DOHH2 (cell line): ENCODE results near the gene SV2C.

Experiments
- CTCF ChIP-seq: fragments of 200-600 bp; sonication (generic); IDR thresholded peaks from one replicate; pipeline ENCODE4 v1.5.1; 2014; ENCODE audit warnings: antibody characterized with exemption, mild to moderate bottlenecking, low read depth, low read length; ENCODE audit not compliant: poor library complexity, severe bottlenecking
- EZH2phosphoT487 ChIP-seq: fragments of 200-600 bp; sonication (generic); IDR thresholded peaks from 2 replicates; pipeline ENCODE4 v1.6.1; 2017; ENCODE audit warnings: borderline replicate concordance, mild to moderate bottlenecking, antibody characterized with exemption, low read length, moderate library complexity, mixed read lengths

GRCh38 chr5:76289692-76290091, 206.5 kb downstream of the SV2C start:
- TF ChIP-seq CTCF = no peak
- TF ChIP-seq EZH2phosphoT487 = no peak
